Neural progenitor cell (in vitro differentiated cells): Measurements from ENCODE around the gene NCF2.

ENCODE experiments used
- CTCF ChIP-seq: fragments of 200-600 bp; sonication (generic); IDR thresholded peaks from 2 replicates; pipeline ENCODE4 v1.5.1; 2017; ENCODE audit warnings: antibody characterized with exemption, mild to moderate bottlenecking
- EZH2phosphoT487 ChIP-seq: fragments of 200-600 bp; sonication (generic); IDR thresholded peaks from 2 replicates; pipeline ENCODE4 v1.6.1; 2017; ENCODE audit warnings: antibody characterized with exemption

DNA sequence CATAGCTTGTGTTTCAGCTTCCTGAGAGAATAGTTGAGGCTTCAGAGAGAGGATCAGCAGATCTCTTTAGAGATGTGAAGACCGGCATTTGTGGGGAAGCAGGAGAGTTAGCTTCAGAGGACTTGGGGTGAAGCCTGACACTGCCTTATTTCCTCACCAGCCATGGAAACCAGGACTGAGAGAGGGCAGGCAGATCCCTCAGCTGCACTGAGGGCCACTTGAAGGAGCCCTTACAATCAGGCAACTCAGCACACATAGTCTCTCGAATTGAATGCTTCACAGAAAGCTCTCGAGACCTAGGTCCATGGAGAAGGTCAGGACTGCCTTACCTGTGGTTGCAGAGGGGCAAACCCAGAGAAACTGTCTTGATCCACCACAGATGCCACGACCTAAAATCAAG, 19.8 kb downstream of the NCF2 start:
- no peak for TF ChIP-seq CTCF
- no peak for TF ChIP-seq EZH2phosphoT487
